Spinal cord (tissue), 10 donors: ENCODE measurements around the gene TFAP2A. TPM values are rescaled to one million over a fixed set of nuclear protein-coding genes. Genes with fewer than 3 reads are reported as not detected.

Experiments
- DNase-seq, 6 donors: peaks; one replicate each; pipeline versions ENCODE4 v3.0.0 to v3.0.0-alpha.2; 2013 to 2015; ENCODE audit warnings: low spot score in 6 of 6, low read depth in 4 of 6
- H3K27ac ChIP-seq: one replicate; pipeline ENCODE4 v1.5.1; 2013; ENCODE audit warnings: low read depth, low read length, control low read depth
- H3K27me3 ChIP-seq: one replicate; pipeline ENCODE4 v1.6.1; 2013; ENCODE audit warnings: low read length; ENCODE audit not compliant: control insufficient read depth, insufficient read depth
- H3K36me3 ChIP-seq: one replicate; pipeline ENCODE4 v1.6.1; 2013; ENCODE audit warnings: low read length; ENCODE audit not compliant: control insufficient read depth, insufficient read depth
- H3K4me1 ChIP-seq: one replicate; pipeline ENCODE4 v1.6.1; 2013; ENCODE audit warnings: low read length; ENCODE audit not compliant: control insufficient read depth, insufficient read depth
- H3K4me3 ChIP-seq: one replicate; pipeline ENCODE4 v1.5.1; 2013; ENCODE audit warnings: low read depth, low read length, control low read depth
- H3K9me3 ChIP-seq: one replicate; pipeline ENCODE4 v1.6.1; 2013; ENCODE audit warnings: low read length; ENCODE audit not compliant: control insufficient read depth, insufficient read depth
- WGBS: methylation state at CpG from one replicate; pipeline ENCODE4 v1.1.5; 2013; ENCODE audit warnings: missing lambda C conversion rate; ENCODE audit not compliant: insufficient coverage; 5-methylcytosine and 5-hydroxymethylcytosine counted together
- polyA plus RNA-seq, 2 donors: library from polyadenylated mRNA; unstranded; fragments of 120-200 nt; gene quantifications; one replicate each; pipeline ENCODE4 v1.2.1, GENCODE V29; 2013; ENCODE audit not compliant: insufficient read length in 2 of 2
- total RNA-seq, 2 donors: library from RNA; depleted of rRNA in 1 of 2; stranded (reverse); fragments of 120-200 nt in 1 of 2; fragments of >200 nt in 1 of 2; gene quantifications; one replicate each; pipeline versions ENCODE4 v1.2.3 to v1.2.4, GENCODE V29; 2013 to 2014
- donor health status: healthy.

Gene TFAP2A
- total and polyA plus RNA-seq, 4 donors: 0.72 to 11.0 (median 5.6) TPM

- Histone ChIP-seq H3K27ac (no peak overlapping the region), H3K4me3 (no peak overlapping the region), H3K36me3 (no peaks in the 10 kb centered on the region), H3K9me3 (no peaks in the 10 kb centered on the region), H3K27me3 (peaks cover 99% of the 10 kb centered on the region), H3K4me1 (peaks cover 40% of the 10 kb centered on the region)
- DNase-seq: peak in 2 of 6 donors; percentile 38 to 67
- WGBS: 1% methylated on average over 45 of the region's 64 CpGs
Observed at GRCh38 chr6:10384610-10385523, 30.0 kb downstream of the TFAP2A start.

GRCh38 chr6:10384091-10384609 is 30.7 kb downstream of the TFAP2A start:
- peaks cover 92% of the 10 kb centered on the region for H3K27me3 ChIP-seq
- no peak overlapping the region for H3K27ac ChIP-seq
- no peak overlapping the region for H3K4me3 ChIP-seq
- H3K36me3 ChIP-seq: no peaks in the 10 kb centered on the region
- WGBS: 6% methylated on average over 8 of the region's 9 CpGs
- peaks cover 37% of the 10 kb centered on the region for H3K4me1 ChIP-seq
- H3K9me3 ChIP-seq: no peaks in the 10 kb centered on the region
- DNase-seq: peak in 2 of 6 donors; percentile 44 to 61

- Histone ChIP-seq H3K36me3 (no peaks in the 10 kb centered on the region), H3K4me3 (no peak overlapping the region), H3K9me3 (no peaks in the 10 kb centered on the region), H3K27ac (no peak overlapping the region), H3K27me3 (peaks cover 86% of the 10 kb centered on the region), H3K4me1 (peaks cover 37% of the 10 kb centered on the region)
- peak in 1 of 6 donors; percentile 13 for DNase-seq
- 2% methylated on average over 47 of the region's 48 CpGs for WGBS
Observed at GRCh38 chr6:10383331-10384090, 31.4 kb downstream of the TFAP2A start.

- Histone ChIP-seq H3K4me3 (no peak overlapping the region), H3K27me3 (peaks cover 79% of the 10 kb centered on the region), H3K27ac (no peak overlapping the region), H3K9me3 (no peaks in the 10 kb centered on the region), H3K36me3 (no peaks in the 10 kb centered on the region), H3K4me1 (peaks cover 37% of the 10 kb centered on the region)
- peak in 2 of 6 donors; percentile 22 to 35 for DNase-seq
- WGBS: 19% methylated on average over 16 of the region's 22 CpGs
Observed at GRCh38 chr6:10382728-10383330, 32.0 kb downstream of the TFAP2A start.

- Histone ChIP-seq H3K27me3 (peaks cover 74% of the 10 kb centered on the region), H3K27ac (no peak overlapping the region), H3K4me3 (no peak overlapping the region), H3K4me1 (peaks cover 37% of the 10 kb centered on the region), H3K36me3 (no peaks in the 10 kb centered on the region), H3K9me3 (no peaks in the 10 kb centered on the region)
- WGBS: 24% methylated on average over 15 of the region's 15 CpGs
- peak in 2 of 6 donors; percentile 27 to 29 for DNase-seq
Observed at GRCh38 chr6:10382322-10382721, 32.6 kb downstream of the TFAP2A start.

GRCh38 chr6:10381830-10382208 is 33.1 kb downstream of the TFAP2A start:
- H3K4me1 ChIP-seq: peaks cover 37% of the 10 kb centered on the region

GRCh38 chr6:10381133-10381829 is 33.6 kb downstream of the TFAP2A start:
- Histone ChIP-seq H3K27me3 (peaks cover 63% of the 10 kb centered on the region), H3K4me1 (peaks cover 37% of the 10 kb centered on the region), H3K4me3 (no peak overlapping the region), H3K36me3 (no peaks in the 10 kb centered on the region), H3K27ac (no peak overlapping the region), H3K9me3 (no peaks in the 10 kb centered on the region)
- 7% methylated on average over 34 of the region's 34 CpGs for WGBS
- peak in 2 of 6 donors; percentile 30 to 45 for DNase-seq

More at GRCh38 chr6:10381830-10382208, 33.1 kb downstream of the TFAP2A start:
- Histone ChIP-seq H3K27me3 (peaks cover 69% of the 10 kb centered on the region), H3K9me3 (no peaks in the 10 kb centered on the region), H3K4me3 (no peak overlapping the region), H3K36me3 (no peaks in the 10 kb centered on the region), H3K27ac (no peak overlapping the region)
- DNase-seq: no peak
- 28% methylated on average over 24 of the region's 26 CpGs for WGBS

GRCh38 chr6:10375391-10375969 is 39.4 kb downstream of the TFAP2A start:
- Histone ChIP-seq H3K9me3 (no peaks in the 10 kb centered on the region), H3K4me1 (no peaks in the 10 kb centered on the region), H3K27me3 (peaks cover 5% of the 10 kb centered on the region), H3K36me3 (no peaks in the 10 kb centered on the region), H3K4me3 (no peak overlapping the region), H3K27ac (no peak overlapping the region)
- DNase-seq: peak in 1 of 6 donors; percentile 6
- WGBS: no CpG with 5 or more reads among the region's 4 CpGs
